ENCODE measurements around the gene ECHS1. TPM values are rescaled to one million over a fixed set of nuclear protein-coding genes. Genes with fewer than 3 reads are reported as not detected.

The ECHS1 gene
- total and polyA plus RNA-seq, 2 donors (not counting 3 experiments of a cell fraction or from before 2014, with no cell fraction given) = 46.2 to 108 TPM

- dilution Hi-C loops (cut with MboI; ENCODE audit: extremely low pct_ligation_motif_present, low sequenced_read_pairs) (no loop called here), intact Hi-C loops (cut with micrococcal nuclease) (no loop called here)
- H3K79me2 ChIP-seq (ENCODE audit: control insufficient read depth, insufficient read depth, low read length) = no peaks in the 10 kb centered on the region
- CTCF ChIA-PET = no interaction called here
- H2AFZ ChIP-seq (ENCODE audit: low read depth, low read length) = no peak overlapping the region
- H4K20me1 ChIP-seq (replicated peaks; ENCODE audit: control insufficient read depth, extremely low read depth, insufficient read depth, low read length) = no peaks in the 10 kb centered on the region
- no peaks in the 10 kb centered on the region for H3K27me3 ChIP-seq (ENCODE audit: control insufficient read depth in 2 of 2, insufficient read depth in 2 of 2, low read length in 2 of 2)
- H3K9me3 ChIP-seq (replicated peaks; ENCODE audit: control insufficient read depth, insufficient read depth, low read length) = no peaks in the 10 kb centered on the region
- H3K4me1 ChIP-seq (ENCODE audit: control insufficient read depth, extremely low read depth, insufficient read depth, low read length) = no peaks in the 10 kb centered on the region
- no peak overlapping the region for H3K27ac ChIP-seq (ENCODE audit: insufficient read depth, low read depth, low read length)
- POLR2A ChIA-PET = no interaction called here
- no peak for DNase-seq (ENCODE audit: low read depth, low spot score)
- TF ChIP-seq JUN (IDR thresholded peaks at IDR 0.05; ENCODE audit: borderline replicate concordance, insufficient read depth, insufficient read length, low read depth) (no peak), POLR2A (IDR thresholded peaks at IDR 0.05; ENCODE audit: low read depth, low read length) (no peak), FOS (IDR thresholded peaks at IDR 0.05; ENCODE audit: borderline replicate concordance, insufficient read depth, low read length) (no peak), GATA2 (IDR thresholded peaks at IDR 0.05; ENCODE audit: insufficient read depth, insufficient read length, low read depth, low read length) (no peak), EZH2 (IDR thresholded peaks at IDR 0.05; ENCODE audit: borderline replicate concordance, low read depth, low read length, severe bottlenecking) (no peak), MYC (IDR thresholded peaks at IDR 0.05; ENCODE audit: low read depth, low read length) (no peak), POLR2AphosphoS5 (IDR thresholded peaks at IDR 0.05; ENCODE audit: insufficient read depth, low read depth, low read length) (no peak), MAX (IDR thresholded peaks at IDR 0.05; ENCODE audit: insufficient read depth, insufficient read length) (no peak)
- TF ChIP-seq, protein P1, sequence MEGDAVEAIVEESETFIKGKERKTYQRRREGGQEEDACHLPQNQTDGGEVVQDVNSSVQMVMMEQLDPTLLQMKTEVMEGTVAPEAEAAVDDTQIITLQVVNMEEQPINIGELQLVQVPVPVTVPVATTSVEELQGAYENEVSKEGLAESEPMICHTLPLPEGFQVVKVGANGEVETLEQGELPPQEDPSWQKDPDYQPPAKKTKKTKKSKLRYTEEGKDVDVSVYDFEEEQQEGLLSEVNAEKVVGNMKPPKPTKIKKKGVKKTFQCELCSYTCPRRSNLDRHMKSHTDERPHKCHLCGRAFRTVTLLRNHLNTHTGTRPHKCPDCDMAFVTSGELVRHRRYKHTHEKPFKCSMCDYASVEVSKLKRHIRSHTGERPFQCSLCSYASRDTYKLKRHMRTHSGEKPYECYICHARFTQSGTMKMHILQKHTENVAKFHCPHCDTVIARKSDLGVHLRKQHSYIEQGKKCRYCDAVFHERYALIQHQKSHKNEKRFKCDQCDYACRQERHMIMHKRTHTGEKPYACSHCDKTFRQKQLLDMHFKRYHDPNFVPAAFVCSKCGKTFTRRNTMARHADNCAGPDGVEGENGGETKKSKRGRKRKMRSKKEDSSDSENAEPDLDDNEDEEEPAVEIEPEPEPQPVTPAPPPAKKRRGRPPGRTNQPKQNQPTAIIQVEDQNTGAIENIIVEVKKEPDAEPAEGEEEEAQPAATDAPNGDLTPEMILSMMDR (IDR thresholded peaks at IDR 0.05; ENCODE audit: extremely low read depth in 1 of 2, insufficient read depth in 1 of 2, low read depth in 1 of 2, low read length in 2 of 2) = no peak
- H3K4me3 ChIP-seq (replicated peaks in 1 of 3; ENCODE audit: insufficient read depth in 1 of 3, low read depth in 1 of 3, low read length in 3 of 3) = no peak overlapping the region
- FAIRE-seq = no peak
- no peak overlapping the region for H3K4me2 ChIP-seq (ENCODE audit: insufficient read depth, low read length)
- no peaks in the 10 kb centered on the region for H3K36me3 ChIP-seq (ENCODE audit: control insufficient read depth in 2 of 2, extremely low read depth in 1 of 2, insufficient read depth in 2 of 2, low read length in 2 of 2)
- H3K9me1 ChIP-seq (replicated peaks; ENCODE audit: control insufficient read depth, extremely low read depth, insufficient read depth, low read length) = no peaks in the 10 kb centered on the region
- H3K9ac ChIP-seq (replicated peaks; ENCODE audit: extremely low read depth, insufficient read depth, low read length) = no peak overlapping the region
- no TSS peak for BruUV-seq (replicated peaks)
These were observed 22.2 kb downstream of the ECHS1 start for GRCh38 chr10:133350950-133351329.

Data from endothelial cell of umbilical vein (primary cell).